ENCODE data around the gene LFNG.

Gene LFNG

DNA sequence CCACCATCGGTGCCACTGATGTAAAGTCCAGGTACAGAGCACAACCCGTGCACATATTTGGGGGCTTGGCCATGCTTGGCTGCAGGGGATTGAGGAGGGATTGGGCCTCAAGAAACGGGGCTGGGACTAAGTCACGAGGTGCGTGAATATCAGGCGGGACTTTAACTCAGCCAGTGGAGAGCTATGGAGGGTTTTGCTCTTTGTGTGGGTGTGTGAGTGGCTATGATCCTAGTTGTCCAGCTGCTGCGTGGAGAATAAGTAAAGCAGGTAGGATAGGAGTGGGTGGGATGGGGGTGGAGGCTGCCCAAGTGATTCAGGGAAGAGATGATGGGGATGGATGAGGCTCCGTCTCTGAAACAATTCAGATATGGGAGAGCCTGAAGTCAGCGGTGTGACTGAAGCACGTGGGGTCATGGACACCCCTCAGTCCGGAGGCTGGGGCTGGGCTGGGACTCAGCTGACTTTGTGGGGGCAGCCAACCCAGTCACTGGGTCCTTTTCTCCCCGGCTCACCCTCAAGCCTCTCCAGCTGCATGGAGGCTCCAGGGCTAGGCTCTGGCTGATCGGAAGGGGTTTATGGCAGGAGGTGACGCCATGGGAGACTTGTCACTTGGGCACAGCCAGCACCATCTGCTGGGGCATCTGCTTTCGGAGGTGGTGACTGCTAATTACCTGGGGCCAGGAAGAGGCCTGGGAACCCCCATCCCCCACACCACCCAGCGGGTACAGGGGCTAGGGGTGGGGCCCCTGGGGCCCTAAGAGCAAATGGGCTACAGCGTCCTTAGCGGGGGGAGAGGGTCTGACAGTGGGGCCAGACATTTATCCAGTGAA, 1.7 kb upstream of the LFNG start:
- DNase-seq (ENCODE audit: low spot score): no peak

- DNase-seq (ENCODE audit: low spot score): no peak
Observed at GRCh38 chr7:2518737-2519118, 846 bp upstream of the LFNG start.

DNA sequence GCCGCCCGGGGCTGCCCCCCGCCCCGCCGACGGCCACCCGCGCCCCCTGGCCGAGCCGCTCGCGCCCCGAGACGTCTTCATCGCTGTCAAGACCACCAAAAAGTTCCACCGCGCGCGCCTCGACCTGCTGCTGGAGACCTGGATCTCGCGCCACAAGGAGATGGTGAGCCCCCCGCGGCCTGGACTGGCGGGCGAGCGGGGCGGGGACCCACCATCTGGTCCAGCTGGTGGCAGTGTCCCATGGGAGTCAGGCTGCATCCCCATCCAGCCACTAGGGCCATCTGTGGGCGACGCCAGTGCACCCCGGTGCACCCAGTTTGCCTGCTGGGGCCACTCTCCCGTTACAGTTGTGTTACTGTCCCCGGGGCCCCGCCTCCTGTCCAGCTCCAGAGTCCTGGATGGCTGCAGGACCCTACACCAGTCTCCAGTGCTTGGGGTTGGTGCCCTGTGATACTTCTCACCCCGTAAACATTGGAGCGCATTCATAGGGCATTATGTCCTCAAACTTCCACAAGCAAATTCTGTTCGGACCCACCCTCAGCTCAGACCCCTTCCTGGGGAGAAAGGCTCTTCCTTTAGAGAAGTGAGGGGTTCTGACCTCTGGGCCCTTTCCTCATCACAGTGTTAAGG, 672 bp downstream of the LFNG start:
- DNase-seq (ENCODE audit: low spot score): no peak

- no peak for DNase-seq (ENCODE audit: low spot score)
Observed at GRCh38 chr7:2520761-2521290, 1.3 kb downstream of the LFNG start.

- no peak for DNase-seq (ENCODE audit: low spot score)
Observed at GRCh38 chr7:2521341-2521745, 1.8 kb downstream of the LFNG start.

DNA sequence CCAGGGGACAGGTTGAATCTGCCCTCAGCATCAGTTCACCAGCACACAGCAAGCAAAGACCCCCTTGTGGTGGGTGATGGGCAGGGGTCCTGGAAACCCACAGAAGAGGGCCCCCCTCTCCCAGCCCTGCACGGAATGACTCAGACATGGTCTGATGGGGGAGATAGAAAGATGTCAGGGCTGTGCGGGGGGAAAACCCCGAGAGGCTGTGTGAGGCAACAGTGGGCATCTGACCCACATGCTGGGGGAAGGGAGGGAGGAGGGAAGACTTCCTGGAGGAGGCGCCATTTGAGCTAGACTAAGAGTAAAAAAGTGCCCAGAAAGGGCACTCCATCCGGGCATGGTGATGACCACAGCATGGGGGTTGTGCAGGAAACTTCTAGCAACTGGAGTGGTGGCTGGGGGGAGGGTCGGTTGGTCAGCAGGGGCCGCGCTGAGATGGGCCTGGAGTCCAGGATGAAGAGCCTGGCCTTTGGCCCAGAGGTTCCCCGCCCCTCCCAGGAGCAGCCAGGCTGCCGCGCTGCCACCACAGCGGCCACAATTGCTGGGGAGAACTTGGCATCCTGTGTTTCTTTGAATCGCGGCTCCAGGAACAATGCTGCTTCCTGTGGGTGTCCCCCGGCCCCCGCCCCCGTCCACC, 2.5 kb downstream of the LFNG start:
- peak; percentile 88 for DNase-seq (ENCODE audit: low spot score)

DNA sequence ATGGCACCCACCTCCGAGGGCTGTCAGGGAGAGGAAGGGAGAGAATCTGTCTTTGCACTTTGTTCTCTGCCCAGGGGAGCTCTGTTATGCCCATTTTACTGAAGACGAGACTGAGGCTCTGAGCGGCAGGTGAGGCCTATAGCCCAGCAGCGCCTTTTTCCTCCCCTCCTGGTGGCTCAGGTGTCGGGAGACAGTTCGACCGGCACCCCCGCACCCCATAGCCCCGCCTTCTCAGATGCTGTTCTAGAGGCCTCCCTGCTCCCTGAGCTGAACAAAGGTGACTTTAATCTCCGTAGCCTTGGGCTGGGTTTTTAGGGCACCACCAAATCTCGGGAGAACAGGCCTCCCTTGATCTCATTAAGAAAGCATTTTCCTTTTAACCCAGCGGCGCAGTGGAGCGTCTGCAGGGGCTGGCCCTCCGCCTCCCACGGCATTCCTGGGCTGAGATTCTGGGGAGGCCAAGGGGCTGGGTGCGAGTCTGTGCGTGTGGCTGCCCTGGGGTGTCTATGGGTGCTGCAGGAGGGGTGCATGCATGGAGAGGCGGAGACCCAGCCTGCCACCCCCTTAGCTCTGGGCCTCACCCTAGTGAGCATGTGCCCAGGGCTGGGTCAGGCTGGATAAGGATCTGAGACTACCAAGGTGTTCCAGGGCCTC, 3.3 kb downstream of the LFNG start:
- no peak for DNase-seq (ENCODE audit: low spot score)

DNA sequence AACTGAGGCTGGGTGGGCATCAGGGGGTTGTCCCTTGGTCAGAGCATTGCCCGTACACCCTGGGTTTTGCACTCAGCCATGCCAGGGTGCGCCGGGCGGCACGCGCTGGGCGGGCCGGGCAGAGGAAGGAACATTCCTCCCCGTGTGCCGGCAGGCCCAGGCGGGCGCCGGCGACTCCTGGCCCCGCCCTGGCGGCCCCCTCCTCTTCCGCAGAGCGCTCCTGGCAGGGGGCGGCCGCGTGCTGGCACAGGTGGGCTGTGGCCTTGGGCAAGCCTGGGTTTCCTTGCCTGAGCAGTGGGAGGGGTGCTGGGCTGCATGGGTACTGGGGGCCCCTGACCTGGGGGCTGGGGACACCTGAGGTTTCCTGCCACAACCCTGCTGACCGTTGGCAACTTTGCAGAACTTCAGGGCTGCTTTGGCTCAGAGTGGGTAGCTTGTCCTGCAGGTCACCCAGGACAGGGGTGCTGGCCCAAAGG, 3.9 kb downstream of the LFNG start:
- no peak for DNase-seq (ENCODE audit: low spot score)

GRCh38 chr7:2523941-2524807, 4.6 kb downstream of the LFNG start:
- peak; percentile 92 for DNase-seq (ENCODE audit: low spot score)

GRCh38 chr7:2524808-2525657, 5.5 kb downstream of the LFNG start:
- DNase-seq (ENCODE audit: low spot score): no peak

- no peak for DNase-seq (ENCODE audit: low spot score)
Observed at GRCh38 chr7:2525658-2526630, 6.4 kb downstream of the LFNG start.

GRCh38 chr7:2526659-2527504, 7.3 kb downstream of the LFNG start:
- DNase-seq (ENCODE audit: low spot score): no peak

DNA sequence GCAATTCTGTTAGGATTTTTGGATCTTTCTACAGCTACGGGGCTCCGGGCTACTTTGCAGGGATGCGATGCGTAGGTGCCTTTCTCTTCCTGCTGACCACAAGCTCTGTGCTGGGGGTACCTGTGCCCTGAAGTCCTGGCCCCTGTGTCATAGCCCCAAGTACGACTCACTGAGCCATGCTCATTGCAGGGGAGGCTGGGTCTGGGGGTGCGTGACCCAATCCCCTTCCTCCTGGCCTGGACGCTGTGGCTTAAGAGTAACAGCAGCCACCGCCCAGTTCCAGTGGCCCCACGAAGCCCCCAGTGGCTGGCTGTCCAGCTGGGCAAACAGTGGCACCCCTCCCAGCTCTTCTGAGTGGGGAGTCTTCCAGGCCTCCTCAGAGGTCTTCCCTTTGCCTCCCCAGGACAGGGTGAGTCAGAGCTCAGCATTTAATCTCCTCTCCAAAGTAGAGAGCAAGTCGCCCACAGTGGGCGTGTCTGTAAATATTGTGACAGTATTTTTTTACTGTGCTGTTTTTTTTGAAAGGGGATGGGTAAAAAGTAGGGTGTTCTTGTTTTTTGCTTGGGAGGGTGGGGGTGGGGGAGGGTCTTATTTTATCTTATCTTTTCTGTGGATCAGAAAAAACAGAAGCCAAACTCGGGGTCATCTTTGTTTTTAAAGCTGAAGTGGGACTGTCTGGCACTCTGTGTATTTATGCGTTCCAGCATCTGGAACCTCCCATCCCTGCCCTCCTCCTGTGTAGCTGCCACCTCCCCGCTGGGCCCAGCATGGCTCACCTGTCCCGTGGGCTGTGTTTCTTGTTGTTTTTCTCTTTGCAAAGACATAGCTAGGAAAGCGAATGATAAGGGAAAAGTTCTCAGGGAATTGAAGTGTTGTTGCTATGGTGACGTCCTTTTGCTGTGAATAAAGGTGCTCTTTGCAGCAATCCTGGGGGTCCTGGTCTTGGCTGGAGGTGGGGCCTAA, 8.2 kb downstream of the LFNG start:
- DNase-seq (ENCODE audit: low spot score): no peak

DNA sequence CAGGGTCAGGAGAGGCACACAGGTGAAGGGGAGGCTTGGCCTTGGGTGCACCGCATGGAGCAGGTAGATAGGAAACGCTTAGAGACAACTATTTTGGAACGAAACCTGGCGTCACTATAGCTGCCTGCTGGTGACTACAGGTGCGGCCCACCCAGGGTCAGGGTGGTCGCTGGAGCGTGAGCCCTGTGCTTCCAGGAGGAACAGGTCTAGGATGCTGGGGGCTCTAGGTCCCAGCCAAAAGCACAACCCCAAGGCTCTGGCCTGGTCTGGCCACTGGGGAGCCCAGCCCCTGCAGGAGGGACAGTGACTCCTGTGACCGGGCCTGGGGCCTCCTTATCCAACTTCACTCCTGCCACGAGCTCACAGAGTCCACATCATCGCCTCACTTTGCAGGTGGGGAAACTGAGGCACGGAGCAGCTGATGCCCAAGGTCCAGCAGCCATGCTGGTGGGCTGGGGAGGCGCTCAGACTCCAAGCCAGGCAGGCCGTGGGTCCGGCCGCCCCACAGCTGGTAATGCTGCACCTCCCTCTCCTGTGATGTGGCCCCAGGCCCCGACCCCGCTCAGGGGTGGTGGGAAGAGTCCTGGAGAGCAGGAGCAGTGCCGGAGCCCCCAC, 9.0 kb downstream of the LFNG start:
- no peak for DNase-seq (ENCODE audit: low spot score)

GRCh38 chr7:2529161-2530070, 9.8 kb downstream of the LFNG start:
- peak; percentile 62 for DNase-seq (ENCODE audit: low spot score)

Data from kidney capillary endothelial cell (primary cell).